ENCODE data around the gene NFILZ.
"Not testable (repeated sequence)": the region's sequence is repeated elsewhere in the genome, so short reads cannot be mapped to it uniquely, and the experiment has no call there.

Gene NFILZ

GRCh38 chr19:8615813-8616596 lies 14.4 kb upstream of the NFILZ start:
- in situ Hi-C loops (cut with HindIII; ENCODE audit: low sequenced_read_pairs): no loop called here
- peak; percentile 68 for DNase-seq (ENCODE audit: low read depth, low spot score)
- peak; percentile 99 for TF ChIP-seq CTCF (IDR thresholded peaks at IDR 0.05; ENCODE audit: low read depth, low read length)
- no peak overlapping the region for H3K4me3 ChIP-seq (ENCODE audit: low read depth, low read length)

- no peak overlapping the region for H3K4me3 ChIP-seq (ENCODE audit: low read depth, low read length)
- in situ Hi-C loops (cut with HindIII; ENCODE audit: low sequenced_read_pairs): no loop called here
- no peak for DNase-seq (ENCODE audit: low read depth, low spot score)
- no peak for TF ChIP-seq CTCF (IDR thresholded peaks at IDR 0.05; ENCODE audit: low read depth, low read length)
Measured at GRCh38 chr19:8616861-8617260, 13.6 kb upstream of the NFILZ start.

GRCh38 chr19:8617325-8617724 lies 13.1 kb upstream of the NFILZ start:
- DNase-seq (ENCODE audit: low read depth, low spot score); in situ Hi-C loops (cut with HindIII; ENCODE audit: low sequenced_read_pairs): not testable (repeated sequence)

GRCh38 chr19:8617984-8618383 lies 12.4 kb upstream of the NFILZ start:
- TF ChIP-seq CTCF (IDR thresholded peaks at IDR 0.05; ENCODE audit: low read depth, low read length): no peak
- in situ Hi-C loops (cut with HindIII; ENCODE audit: low sequenced_read_pairs): no loop called here
- H3K4me3 ChIP-seq (ENCODE audit: low read depth, low read length): no peak overlapping the region
- DNase-seq (ENCODE audit: low read depth, low spot score): no peak

More at GRCh38 chr19:8617325-8617724, 13.1 kb upstream of the NFILZ start:
- H3K4me3 ChIP-seq (ENCODE audit: low read depth, low read length): not testable (repeated sequence)

- no peak overlapping the region for H3K4me3 ChIP-seq (ENCODE audit: low read depth, low read length)
- in situ Hi-C loops (cut with HindIII; ENCODE audit: low sequenced_read_pairs): no loop called here
- DNase-seq (ENCODE audit: low read depth, low spot score): no peak
- no peak for TF ChIP-seq CTCF (IDR thresholded peaks at IDR 0.05; ENCODE audit: low read depth, low read length)
Measured at GRCh38 chr19:8618751-8619150, 11.7 kb upstream of the NFILZ start.

GRCh38 chr19:8622886-8623285 lies 7.5 kb upstream of the NFILZ start:
- in situ Hi-C loops (cut with HindIII; ENCODE audit: low sequenced_read_pairs); DNase-seq (ENCODE audit: low read depth, low spot score); H3K4me3 ChIP-seq (ENCODE audit: low read depth, low read length): not testable (repeated sequence)
- TF ChIP-seq CTCF (IDR thresholded peaks at IDR 0.05; ENCODE audit: low read depth, low read length): peak; percentile 37

GRCh38 chr19:8626842-8627241 lies 3.6 kb upstream of the NFILZ start:
- in situ Hi-C loops (cut with HindIII; ENCODE audit: low sequenced_read_pairs): no loop called here
- DNase-seq (ENCODE audit: low read depth, low spot score): no peak
- no peak for TF ChIP-seq CTCF (IDR thresholded peaks at IDR 0.05; ENCODE audit: low read depth, low read length)
- H3K4me3 ChIP-seq (ENCODE audit: low read depth, low read length): no peak overlapping the region
